Gastroesophageal sphincter (tissue), 4 donors: ENCODE measurements around the gene ILDR1. TPM values are rescaled to one million over a fixed set of nuclear protein-coding genes. Genes with fewer than 3 reads are reported as not detected.
"Not testable (repeated sequence)": the region's sequence is repeated elsewhere in the genome, so short reads cannot be mapped to it uniquely, and the experiment has no call there.

Experiments
- ATAC-seq: fragments of 150-250 bp; one replicate; pipeline ENCODE4 v1.9.1; 2016; ENCODE audit warnings: mild to moderate bottlenecking, moderate library complexity
- H3K27ac ChIP-seq, 4 donors: fragments of 200-600 bp; sonication (generic) in 3 of 4; 1 replicate in 3 of 4; 2 replicates in 1 of 4; pipeline ENCODE4 v1.5.1; 2016 to 2019
- H3K27me3 ChIP-seq: fragments of 200-600 bp; sonication (generic); one replicate; pipeline ENCODE4 v1.5.1; 2019
- H3K36me3 ChIP-seq, 2 donors: fragments of 200-600 bp; sonication (generic); one replicate each; pipeline ENCODE4 v1.5.1; 2019; ENCODE audit warnings: control low read depth in 1 of 2
- H3K4me1 ChIP-seq, 3 donors: fragments of 200-600 bp; sonication (generic); 1 replicate in 2 of 3; 2 replicates in 1 of 3; pipeline ENCODE4 v1.5.1; 2016 to 2019; ENCODE audit warnings: control low read depth in 2 of 3
- H3K4me3 ChIP-seq, 2 donors: fragments of 200-600 bp; sonication (generic); one replicate each; pipeline ENCODE4 v1.5.1; 2019; ENCODE audit warnings: mild to moderate bottlenecking in 1 of 2, moderate library complexity in 1 of 2
- H3K9me3 ChIP-seq, 3 donors: fragments of 200-600 bp; sonication (generic); one replicate each; pipeline ENCODE4 v1.5.1; 2017 to 2019; ENCODE audit warnings: control low read depth in 2 of 3
- CTCF ChIP-seq, 4 experiments: fragments of 200-600 bp in 2 of 4; fragments of 450-650 bp in 2 of 4; sonication (generic) in 1 of 4; IDR thresholded peaks; one replicate each; pipeline ENCODE4 v1.5.1; 2017 to 2019; ENCODE audit warnings: antibody characterized with exemption in 4 of 4, mild to moderate bottlenecking in 2 of 4, moderate library complexity in 2 of 4
- EP300 ChIP-seq: sonication (generic); formaldehyde crosslinking; IDR thresholded peaks from one replicate; pipeline ENCODE4 v1.6.1; 2017; ENCODE audit warnings: antibody characterized with exemption, mild to moderate bottlenecking
- POLR2A ChIP-seq, 2 donors: fragments of 450-650 bp; IDR thresholded peaks; one replicate each; pipeline ENCODE4 v1.6.1; 2017; ENCODE audit warnings: antibody characterized with exemption in 2 of 2, mild to moderate bottlenecking in 2 of 2, moderate library complexity in 1 of 2
- POLR2AphosphoS5 ChIP-seq: sonication (generic); formaldehyde crosslinking; IDR thresholded peaks from one replicate; pipeline ENCODE4 v1.6.1; 2017; ENCODE audit warnings: antibody characterized with exemption
- WGBS, 2 donors: methylation state at CpG; one replicate each; pipeline ENCODE4 v1.1.5; 2018; ENCODE audit warnings: low coverage in 1 of 2; 5-methylcytosine and 5-hydroxymethylcytosine counted together
- total RNA-seq, 4 donors: library from RNA; depleted of rRNA; stranded (reverse); fragments of >200 nt; gene quantifications; one replicate each; pipeline ENCODE4 v1.1.0, GENCODE V29; 2016

The ILDR1 gene
- total RNA-seq, 4 donors from 2014 or later, result 0.74 TPM; not detected in 3

GRCh38 chr3:121951291-121951919, 70.6 kb downstream of the ILDR1 start:
- WGBS, 2 donors, result 22 to 27% methylated on average over 1 of the region's 1 CpG
- Histone ChIP-seq H3K36me3 (no peaks in the 10 kb centered on the region), H3K27ac (no peak overlapping the region), H3K9me3 (peaks cover 0 to 18% (median 0%) of the 10 kb centered on the region in 3 donors), H3K4me1 (no peaks in the 10 kb centered on the region), H3K27me3 (no peaks in the 10 kb centered on the region), H3K4me3 (no peak overlapping the region)
- no peak for TF ChIP-seq EP300
- TF ChIP-seq POLR2A (IDR thresholded peaks at IDR 0.05), result no peak
- no peak for TF ChIP-seq POLR2AphosphoS5
- no peak for TF ChIP-seq CTCF (IDR thresholded peaks at IDR 0.05)
- ATAC-seq, result no peak

GRCh38 chr3:121948641-121949040, 73.4 kb downstream of the ILDR1 start:
- H3K36me3 ChIP-seq, result no peaks in the 10 kb centered on the region
- ATAC-seq, result no peak
- no peaks in the 10 kb centered on the region for H3K27me3 ChIP-seq
- H3K4me1 ChIP-seq, result no peaks in the 10 kb centered on the region
- H3K27ac ChIP-seq, result no peak overlapping the region
- TF ChIP-seq POLR2AphosphoS5 (no peak), POLR2A (IDR thresholded peaks at IDR 0.05) (no peak), CTCF (IDR thresholded peaks at IDR 0.05) (no peak), EP300 (no peak)
- H3K9me3 ChIP-seq, result peaks cover 0 to 10% (median 0%) of the 10 kb centered on the region in 3 donors
- no peak overlapping the region for H3K4me3 ChIP-seq
- WGBS, 2 donors, result 86 to 100% methylated on average over 1 of the region's 1 CpG

GRCh38 chr3:121943431-121943830, 78.6 kb downstream of the ILDR1 start:
- Histone ChIP-seq H3K27me3 (no peaks in the 10 kb centered on the region), H3K9me3 (no peaks in the 10 kb centered on the region), H3K4me1 (no peaks in the 10 kb centered on the region), H3K27ac (no peak overlapping the region), H3K4me3 (no peak overlapping the region), H3K36me3 (peaks cover 0 to 9% of the 10 kb centered on the region in 2 donors)
- ATAC-seq, result no peak
- TF ChIP-seq POLR2A (IDR thresholded peaks at IDR 0.05), result no peak

- H3K9me3 ChIP-seq, result no peaks in the 10 kb centered on the region
- 72 to 76% methylated on average over 3 to 4 of the region's 4 CpGs for WGBS, 2 donors
- H3K36me3 ChIP-seq, result peaks cover 0 to 13% of the 10 kb centered on the region in 2 donors
- no peaks in the 10 kb centered on the region for H3K27me3 ChIP-seq
- H3K4me1 ChIP-seq, result no peaks in the 10 kb centered on the region
- H3K27ac ChIP-seq, result no peak overlapping the region
- no peak overlapping the region for H3K4me3 ChIP-seq
- TF ChIP-seq EP300 (no peak), POLR2A (IDR thresholded peaks at IDR 0.05) (no peak), POLR2AphosphoS5 (no peak), CTCF (IDR thresholded peaks at IDR 0.05) (no peak)
- no peak for ATAC-seq
Measured at GRCh38 chr3:121942116-121942786, 79.8 kb downstream of the ILDR1 start.

- no peak for ATAC-seq
- 71 to 77% methylated on average over 1 of the region's 1 CpG for WGBS, 2 donors
- H3K27ac ChIP-seq, result no peak overlapping the region
- H3K4me3 ChIP-seq, result no peak overlapping the region
- TF ChIP-seq POLR2AphosphoS5 (no peak), POLR2A (IDR thresholded peaks at IDR 0.05) (no peak), CTCF (IDR thresholded peaks at IDR 0.05) (no peak)
- peaks cover 0 to 13% of the 10 kb centered on the region in 2 donors for H3K36me3 ChIP-seq
- no peaks in the 10 kb centered on the region for H3K4me1 ChIP-seq
- no peaks in the 10 kb centered on the region for H3K9me3 ChIP-seq
- H3K27me3 ChIP-seq, result no peaks in the 10 kb centered on the region
Measured at GRCh38 chr3:121941592-121941991, 80.5 kb downstream of the ILDR1 start.

GRCh38 chr3:121938141-121938855, 83.7 kb downstream of the ILDR1 start:
- H3K27me3 ChIP-seq, ATAC-seq, H3K27ac ChIP-seq, H3K4me3 ChIP-seq, H3K9me3 ChIP-seq, H3K4me1 ChIP-seq: not testable (repeated sequence)
- 94 to 99% methylated on average over 11 to 13 of the region's 29 CpGs for WGBS, 2 donors
- peaks cover 0 to 13% of the 10 kb centered on the region in 2 donors for H3K36me3 ChIP-seq
